B cell (primary cell): ENCODE data around the gene PRKACA. TPM values are rescaled to one million over a fixed set of nuclear protein-coding genes. Genes with fewer than 3 reads are reported as not detected.
A peak's percentile ranks its signal among the peaks of the same experiment; 100 is the strongest.

Experiments
- ATAC-seq: fragments of 200-7000 bp; cut with Tn5 transposase; one replicate; pipeline ENCODE4 v1.10.0; 2021; ENCODE audit warnings: low read depth, mild to moderate bottlenecking, moderate number of reproducible peaks, moderate library complexity
- CTCF ChIA-PET: fragments of 350-600 bp; sonication (Branson Sonifier 250); formaldehyde crosslinking; loops from one replicate; lab custom pipeline; 2021; ENCODE audit warnings: antibody characterized with exemption, inconsistent platforms; lab: Charles Lee
- POLR2A ChIA-PET: fragments of 350-600 bp; sonication (Branson Sonifier 250); formaldehyde crosslinking; loops from one replicate; lab custom pipeline; 2021; ENCODE audit warnings: antibody characterized with exemption; lab: Charles Lee
- DNase-seq: peaks from one replicate; pipeline ENCODE4 v3.0.0; 2013
- H2AFZ ChIP-seq: 2 replicates; pipeline ENCODE4 v1.6.1; 2012; ENCODE audit warnings: mild to moderate bottlenecking, low read depth, low read length; ENCODE audit not compliant: insufficient read depth, poor library complexity, severe bottlenecking
- H3K27ac ChIP-seq, 2 donors: 1 replicate in 1 of 2; 2 replicates in 1 of 2; pipeline ENCODE4 v1.5.1; 2012 to 2013; ENCODE audit warnings: low read length in 2 of 2, mild to moderate bottlenecking in 2 of 2, moderate library complexity in 1 of 2
- H3K27me3 ChIP-seq, 4 experiments: fragments of 200-600 bp in 1 of 4; sonication (generic) in 1 of 4; replicated peaks in 1 of 4; 1 replicate in 2 of 4; 2 replicates in 2 of 4; pipeline versions ENCODE4 v1.6.1 to v1.7.0; 2013 to 2016; ENCODE audit warnings: low read length in 3 of 4, mild to moderate bottlenecking in 2 of 4, mixed read lengths in 1 of 4, moderate library complexity in 1 of 4; ENCODE audit not compliant: insufficient read depth in 4 of 4, control insufficient read depth in 3 of 4; ENCODE audit errors: control extremely low read depth in 1 of 4
- H3K36me3 ChIP-seq, 2 experiments: replicated peaks in 1 of 2; 1 replicate in 1 of 2; 2 replicates in 1 of 2; pipeline versions ENCODE4 v1.6.1 to v1.7.1; 2013; ENCODE audit warnings: low read length in 1 of 2; ENCODE audit not compliant: insufficient read depth in 2 of 2, control insufficient read depth in 1 of 2; ENCODE audit errors: control extremely low read depth in 1 of 2, extremely low read depth in 1 of 2
- H3K4me1 ChIP-seq, 2 donors: fragments of 200-600 bp in 1 of 2; sonication (generic) in 1 of 2; 1 replicate in 1 of 2; 2 replicates in 1 of 2; pipeline versions ENCODE4 v1.5.1 to v1.6.1; 2013 to 2017; ENCODE audit warnings: low read length in 2 of 2; ENCODE audit not compliant: control insufficient read depth in 2 of 2, insufficient read depth in 2 of 2
- H3K4me2 ChIP-seq: replicated peaks from 2 replicates; pipeline ENCODE3; 2012; ENCODE audit warnings: mild to moderate bottlenecking, low read depth, low read length; ENCODE audit not compliant: poor library complexity, severe bottlenecking
- H3K4me3 ChIP-seq, 5 experiments: fragments of 200-600 bp in 1 of 5; sonication (generic) in 1 of 5; 1 replicate in 3 of 5; 2 replicates in 2 of 5; pipeline versions ENCODE4 v1.5.1 to v1.7.0; 2011 to 2016; ENCODE audit warnings: low read length in 4 of 5, mild to moderate bottlenecking in 4 of 5, low read depth in 2 of 5, control low read depth in 1 of 5, moderate library complexity in 1 of 5; ENCODE audit not compliant: insufficient read depth in 1 of 5; ENCODE audit errors: control extremely low read depth in 1 of 5, extremely low read depth in 1 of 5
- H3K79me2 ChIP-seq: fragments of 200-600 bp; sonication (generic); one replicate; pipeline ENCODE4 v1.6.0; 2016; ENCODE audit warnings: low read length; ENCODE audit not compliant: control insufficient read depth, insufficient read depth
- H3K9ac ChIP-seq: fragments of 200-600 bp; sonication (generic); 2 replicates; pipeline ENCODE4 v1.6.1; 2017; ENCODE audit warnings: mild to moderate bottlenecking, low read length, moderate library complexity
- H3K9me3 ChIP-seq, 3 donors: one replicate each; pipeline versions ENCODE4 v1.6.1 to v1.7.1; 2013; ENCODE audit warnings: low read length in 2 of 3; ENCODE audit not compliant: control insufficient read depth in 2 of 3, insufficient read depth in 1 of 3; ENCODE audit errors: control extremely low read depth in 1 of 3
- H4K20me1 ChIP-seq: 2 replicates; pipeline ENCODE4 v1.6.0; 2012; ENCODE audit warnings: mild to moderate bottlenecking, low read length; ENCODE audit not compliant: insufficient read depth, control insufficient read depth, poor library complexity, severe bottlenecking
- H3K27ac Mint-ChIP-seq: one replicate; pipeline ENCODE4 v1.8.0; 2021; ENCODE audit warnings: mixed read lengths
- H3K27me3 Mint-ChIP-seq: one replicate; pipeline ENCODE4 v1.8.0; 2021; ENCODE audit warnings: mixed read lengths
- H3K4me1 Mint-ChIP-seq: one replicate; pipeline ENCODE4 v1.8.0; 2021; ENCODE audit warnings: mixed read lengths
- H3K4me3 Mint-ChIP-seq: one replicate; pipeline ENCODE4 v1.8.0; 2021; ENCODE audit warnings: mixed read lengths
- H3K9me3 Mint-ChIP-seq: one replicate; pipeline ENCODE4 v1.8.0; 2022; ENCODE audit warnings: mixed read lengths; ENCODE audit not compliant: insufficient read depth
- CTCF ChIP-seq: fragments of 200-600 bp; IDR thresholded peaks from one replicate; pipeline ENCODE4 v1.8.0; 2022; ENCODE audit warnings: antibody characterized with exemption, mild to moderate bottlenecking
- EZH2 ChIP-seq: IDR thresholded peaks from 2 replicates; pipeline ENCODE4 v1.6.1; 2012; ENCODE audit warnings: borderline replicate concordance, low read depth, mild to moderate bottlenecking, moderate library complexity, low read length; ENCODE audit not compliant: insufficient read depth, poor library complexity, severe bottlenecking
- WGBS: methylation state at CpG from one replicate; pipeline ENCODE4 v1.1.5; 2013; ENCODE audit warnings: missing lambda C conversion rate; ENCODE audit not compliant: insufficient coverage; 5-methylcytosine and 5-hydroxymethylcytosine counted together
- intact Hi-C: fragments of 100-400 bp; cut with micrococcal nuclease; formaldehyde crosslinking; loops from one replicate; pipeline ENCODE4 v1.10.0; 2022
- polyA plus RNA-seq: library from polyadenylated mRNA; depleted of rRNA; stranded (reverse); fragments of >200 nt; gene quantifications from 2 replicates; pipeline ENCODE4 v1.2.3, GENCODE V29; 2012
- total RNA-seq, 2 donors: library from RNA; stranded (reverse); fragments of 120-200 nt in 1 of 2; gene quantifications; 1 replicate in 1 of 2; 2 replicates in 1 of 2; pipeline versions ENCODE4 v1.2.3 to v1.2.4, GENCODE V29; 2013 to 2022

Gene PRKACA
- total and polyA plus RNA-seq, 2 donors (not counting 1 experiment from before 2014, with no cell fraction given) = 36.8 to 43.0 TPM

GRCh38 chr19:14115756-14116155, 1.8 kb downstream of the PRKACA start:
- H3K4me3 Mint-ChIP-seq = peak overlapping the region; percentile 92

More at GRCh38 chr19:14115756-14116155, 1.8 kb downstream of the PRKACA start:
- DNase-seq (no peak), ATAC-seq (no peak)
- WGBS = 94% methylated on average over 5 of the region's 5 CpGs
- Histone ChIP-seq H3K4me2 (no peak overlapping the region), H3K79me2 (peaks cover 55% of the 10 kb centered on the region), H3K36me3 (peaks cover 0 to 2% of the 10 kb centered on the region in 2 experiments), H3K4me1 (peaks cover 36 to 38% of the 10 kb centered on the region in 2 donors), H2AFZ (no peak overlapping the region), H3K9me3 (no peaks in the 10 kb centered on the region), H3K4me3 (no peak overlapping the region), H4K20me1 (peaks cover 53% of the 10 kb centered on the region), H3K9ac (no peak overlapping the region), H3K27ac (no peak overlapping the region), H3K27me3 (no peaks in the 10 kb centered on the region)
- POLR2A ChIA-PET = no interaction called here
- H3K4me1 Mint-ChIP-seq = peaks cover 39% of the 10 kb centered on the region
- intact Hi-C loops = no loop called here
- H3K9me3 Mint-ChIP-seq = no peaks in the 10 kb centered on the region
- no peaks in the 10 kb centered on the region for H3K27me3 Mint-ChIP-seq
- CTCF ChIA-PET = interaction anchor here (0.7 to 3.0 kb wide), 9 partner anchors 10 to 236 kb away, joined by 3 to 14 read pairs (median 3); partner anchors contain the start of genes ASF1B and MISP3
- no peak for TF ChIP-seq CTCF
- no peak for TF ChIP-seq EZH2
- H3K27ac Mint-ChIP-seq = peak overlapping the region; percentile 20
